Liver (tissue), 3 donors: ENCODE results near the gene WEE2.

Experiments
- ATF3 ChIP-seq: IDR thresholded peaks from 2 replicates; pipeline ENCODE4 v1.6.1; 2016; ENCODE audit warnings: antibody characterized with exemption
- CTCF ChIP-seq: fragments of 150-350 bp; IDR thresholded peaks from 2 replicates; pipeline ENCODE4 v1.5.1; 2017; ENCODE audit warnings: improper control_type of control experiment, low read depth, low read length; ENCODE audit not compliant: missing input control
- GABPA ChIP-seq, 2 donors: IDR thresholded peaks in 1 of 2; conservative IDR thresholded peaks in 1 of 2; 2 replicates each; pipeline ENCODE4 v1.6.1; 2016; ENCODE audit warnings: antibody characterized with exemption in 2 of 2, mild to moderate bottlenecking in 1 of 2, moderate library complexity in 1 of 2
- JUND ChIP-seq, 2 donors: IDR thresholded peaks; 2 replicates each; pipeline ENCODE4 v1.6.1; 2016; ENCODE audit warnings: antibody characterized with exemption in 2 of 2
- MAX ChIP-seq: IDR thresholded peaks from 2 replicates; pipeline ENCODE4 v1.6.1; 2016; ENCODE audit warnings: antibody characterized with exemption
- TAF1 ChIP-seq: conservative IDR thresholded peaks from 2 replicates; pipeline ENCODE4 v1.6.1; 2016; ENCODE audit warnings: antibody characterized with exemption, mild to moderate bottlenecking
- YY1 ChIP-seq: IDR thresholded peaks from 2 replicates; pipeline ENCODE4 v1.6.1; 2016; ENCODE audit warnings: antibody characterized with exemption, mild to moderate bottlenecking
- donor health status: healthy.
- donor health status: healthy.

- TF ChIP-seq GABPA (IDR thresholded peaks at IDR 0.05 in 1 of 2, conservative IDR thresholded peaks at IDR 0.05 in 1 of 2) (no peak), JUND (IDR thresholded peaks at IDR 0.05) (no peak), TAF1 (no peak), CTCF (no peak), YY1 (no peak), MAX (no peak), ATF3 (no peak)
Observed at GRCh38 chr7:141701489-141702046, 6.6 kb upstream of the WEE2 start.
